K562 (cell line): Measurements from ENCODE around the gene LIPH. TPM values are rescaled to one million over a fixed set of nuclear protein-coding genes. Genes with fewer than 3 reads are reported as not detected.
A peak's percentile ranks its signal among the peaks of the same experiment; 100 is the strongest.

ENCODE experiments used
- CREM ChIP-seq: IDR thresholded peaks from 2 replicates; pipeline ENCODE4 v1.6.1; 2014; ENCODE audit warnings: antibody characterized with exemption, low read depth
- GABPB2 ChIP-seq: fragments of 250-450 bp; sonication (Bioruptor Pico); conservative IDR thresholded peaks from 2 replicates; pipeline ENCODE4 v1.5.1; 2021; ENCODE audit warnings: mild to moderate bottlenecking
- IRF1 ChIP-seq: sonication (generic); formaldehyde crosslinking; IDR thresholded peaks from 2 replicates; pipeline ENCODE4 v1.8.0; 2022; ENCODE audit warnings: missing genetic modification reagents, mild to moderate bottlenecking, borderline replicate concordance
- KDM1A ChIP-seq, 2 experiments: fragments of 450-650 bp; IDR thresholded peaks; 2 replicates each; pipeline ENCODE4 v1.6.1; 2016; ENCODE audit warnings: mild to moderate bottlenecking in 2 of 2
- RFX1 ChIP-seq: fragments of 450-650 bp; IDR thresholded peaks from 2 replicates; pipeline ENCODE4 v1.6.1; 2016; ENCODE audit warnings: mild to moderate bottlenecking, moderate library complexity
- U2AF2 ChIP-seq: fragments of 200-400 bp; formaldehyde crosslinking; optimal IDR thresholded peaks from 2 replicates; pipeline ENCODE3; 2017; ENCODE audit warnings: low read depth, mild to moderate bottlenecking, low read length
- USF1 ChIP-seq: sonication (generic); formaldehyde crosslinking; IDR thresholded peaks from 2 replicates; pipeline ENCODE4 v1.9.0; 2022; ENCODE audit warnings: mild to moderate bottlenecking, missing genetic modification reagents
- ZNF165 ChIP-seq: fragments of 250-450 bp; sonication (Bioruptor Pico); IDR thresholded peaks from 2 replicates; pipeline ENCODE4 v1.4.0; 2020; ENCODE audit warnings: borderline replicate concordance
- ZNF277 ChIP-seq: fragments of 250-450 bp; sonication (Bioruptor Pico); IDR thresholded peaks from 2 replicates; pipeline ENCODE4 v1.8.0; 2022; ENCODE audit warnings: inconsistent platforms, mild to moderate bottlenecking, moderate library complexity, borderline replicate concordance
- ZNF347 ChIP-seq: fragments of 450-650 bp; formaldehyde crosslinking; IDR thresholded peaks from 2 replicates; pipeline ENCODE4 v1.4.0; 2020; ENCODE audit warnings: low read depth, mild to moderate bottlenecking, moderate library complexity
- polyA plus RNA-seq, 8 experiments: library from polyadenylated mRNA; depleted of rRNA in 4 of 8; stranded (reverse) in 5 of 8; unstranded in 3 of 8; fragments of >200 nt; fragmentation: Nextera tagmentation in 2 of 8; fragmentation: Illumina TruSeq in 1 of 8; extraction: Ambion mirVana in 2 of 8; extraction: Trizol in 1 of 8; gene quantifications; 2 replicates each; pipeline versions ENCODE4 v1.2.1 to v1.2.3, GENCODE V29; 2011 to 2014; ENCODE audit warnings: inconsistent platforms in 1 of 8, missing spikeins in 1 of 8
- total RNA-seq, 7 experiments: library from RNA; depleted of rRNA in 6 of 7; stranded (reverse); fragments of >200 nt in 6 of 7; fragmentation: Illumina TruSeq in 2 of 7; extraction: Trizol in 2 of 7; gene quantifications; 2 replicates each; pipeline versions ENCODE4 v1.2.1 to v1.2.3, GENCODE V29; 2011 to 2021; ENCODE audit warnings: low replicate concordance in 1 of 7

Gene LIPH
- total and polyA plus RNA-seq, 9 of the 15 experiments (the other 6 are each of a cell fraction or from before 2014, with no cell fraction given), result 0.73 to 1.8 (median 1.3) TPM

- TF ChIP-seq ZNF277 (CRISPR knock-in tag) (no peak), ZNF347 (CRISPR knock-in tag) (no peak), CREM (no peak), GABPB2 (no peak), KDM1A (IDR thresholded peaks at IDR 0.05) (peak in 1 of 2 experiments; percentile 57; a peak in 1 of 4 replicates), U2AF2 (no peak), ZNF165 (CRISPR knock-in tag) (no peak), RFX1 (no peak), IRF1 (CRISPR knock-in tag) (no peak), USF1 (CRISPR knock-in tag) (no peak)
Observed at GRCh38 chr3:185528532-185528931, 23.9 kb downstream of the LIPH start (continued).
